ENCODE measurements around the gene PPEF2.

GRCh38 chr4:75902352-75902751, at the start of gene PPEF2:
- TF ChIP-seq CTCF (IDR thresholded peaks at IDR 0.05 in 8 of 11, conservative IDR thresholded peaks at IDR 0.05 in 3 of 11) (no peak), POLR2A (IDR thresholded peaks at IDR 0.05) (no peak), POLR2AphosphoS5 (IDR thresholded peaks at IDR 0.05) (no peak)
